HepG2 (cell line): Measurements from ENCODE around the gene TMEM198. TPM values are rescaled to one million over a fixed set of nuclear protein-coding genes. Genes with fewer than 3 reads are reported as not detected.
A peak's percentile ranks its signal among the peaks of the same experiment; 100 is the strongest.

Experiments used
- BCL3 ChIP-seq: sonication (generic); formaldehyde crosslinking; IDR thresholded peaks from 2 replicates; pipeline ENCODE4 v1.5.1; 2020; ENCODE audit warnings: mild to moderate bottlenecking, missing genetic modification reagents, moderate library complexity
- CHD4 ChIP-seq: fragments of 200-600 bp; sonication (generic); IDR thresholded peaks from 2 replicates; pipeline ENCODE4 v1.7.0; 2017; ENCODE audit warnings: mild to moderate bottlenecking, low read length, borderline replicate concordance
- GTF2F1 ChIP-seq: fragments of 150-350 bp; IDR thresholded peaks from 2 replicates; pipeline ENCODE4 v1.6.1; 2014; ENCODE audit warnings: low read length
- GZF1 ChIP-seq: sonication (generic); formaldehyde crosslinking; IDR thresholded peaks from 2 replicates; pipeline ENCODE4 v1.5.1; 2020; ENCODE audit warnings: mild to moderate bottlenecking, missing genetic modification reagents
- MEIS1 ChIP-seq: sonication (generic); formaldehyde crosslinking; IDR thresholded peaks from 2 replicates; pipeline ENCODE4 v1.9.0; 2021; ENCODE audit warnings: mild to moderate bottlenecking, missing genetic modification reagents, moderate library complexity, borderline replicate concordance
- NR1H2 ChIP-seq: sonication (generic); formaldehyde crosslinking; IDR thresholded peaks from 2 replicates; pipeline ENCODE4 v1.8.1; 2022; ENCODE audit warnings: low read depth, missing genetic modification reagents, borderline replicate concordance
- PRDM15 ChIP-seq: sonication (generic); formaldehyde crosslinking; IDR thresholded peaks from 2 replicates; pipeline ENCODE4 v1.4.0; 2020; ENCODE audit warnings: missing genetic modification reagents
- SMAD9 ChIP-seq: sonication (generic); formaldehyde crosslinking; IDR thresholded peaks from 2 replicates; pipeline ENCODE4 v1.5.1; 2020; ENCODE audit warnings: mild to moderate bottlenecking, missing genetic modification reagents
- SNAPC2 ChIP-seq: sonication (generic); formaldehyde crosslinking; IDR thresholded peaks from 2 replicates; pipeline ENCODE4 v1.8.1; 2022; ENCODE audit warnings: mild to moderate bottlenecking, missing genetic modification reagents
- TAF15 ChIP-seq: fragments of 200-400 bp; formaldehyde crosslinking; IDR thresholded peaks from one replicate; pipeline ENCODE4 v1.6.1; 2018; ENCODE audit warnings: mild to moderate bottlenecking, low read depth, low read length; ENCODE audit not compliant: poor library complexity, severe bottlenecking
- U2AF2 ChIP-seq: fragments of 200-400 bp; formaldehyde crosslinking; IDR thresholded peaks from 2 replicates; pipeline ENCODE4 v1.6.1; 2017; ENCODE audit warnings: low read depth, mild to moderate bottlenecking, low read length
- ZBTB38 ChIP-seq: sonication (generic); formaldehyde crosslinking; IDR thresholded peaks from 2 replicates; pipeline ENCODE4 v1.5.1; 2020; ENCODE audit warnings: mild to moderate bottlenecking, missing genetic modification reagents
- ZNF121 ChIP-seq: sonication (generic); formaldehyde crosslinking; IDR thresholded peaks from 2 replicates; pipeline ENCODE4 v1.5.0; 2020; ENCODE audit warnings: mild to moderate bottlenecking, missing genetic modification reagents
- ZNF253 ChIP-seq: sonication (generic); formaldehyde crosslinking; IDR thresholded peaks from 2 replicates; pipeline ENCODE4 v1.8.0; 2022; ENCODE audit warnings: mild to moderate bottlenecking, missing genetic modification reagents, borderline replicate concordance
- ZNF83 ChIP-seq: sonication (generic); formaldehyde crosslinking; IDR thresholded peaks from 2 replicates; pipeline ENCODE4 v1.4.0; 2020; ENCODE audit warnings: missing genetic modification reagents, mild to moderate bottlenecking, borderline replicate concordance
- ZSCAN20 ChIP-seq: sonication (generic); formaldehyde crosslinking; IDR thresholded peaks from 2 replicates; pipeline ENCODE4 v1.4.0; 2020; ENCODE audit warnings: missing genetic modification reagents, mild to moderate bottlenecking, borderline replicate concordance
- polyA plus RNA-seq, 8 experiments: library from polyadenylated mRNA; depleted of rRNA in 3 of 8; stranded (reverse) in 7 of 8; unstranded in 1 of 8; fragments of >200 nt; fragmentation: Illumina TruSeq in 4 of 8; extraction: Trizol in 4 of 8; gene quantifications; 2 replicates each; pipeline versions ENCODE4 v1.2.1 to v1.2.3, GENCODE V29; 2011 to 2016; ENCODE audit warnings: low read depth in 4 of 8, missing spikeins in 1 of 8, mixed read lengths in 1 of 8; ENCODE audit not compliant: insufficient read depth in 1 of 8
- total RNA-seq, 5 experiments: library from RNA; depleted of rRNA; stranded (reverse); fragments of >200 nt; fragmentation: Illumina TruSeq; extraction: Trizol; gene quantifications; 2 replicates each; pipeline ENCODE4 v1.2.3, GENCODE V29; 2016; ENCODE audit warnings: low read depth in 1 of 5
- TF ChIP-seq, protein P1 (sequence below): sonication (generic); formaldehyde crosslinking; IDR thresholded peaks from 2 replicates; pipeline ENCODE4 v1.5.0; 2020; ENCODE audit warnings: mild to moderate bottlenecking, missing genetic modification reagents

Gene TMEM198
- total and polyA plus RNA-seq, 2 of the 13 experiments (the other 11 are each of a cell fraction or from before 2014, with no cell fraction given) = 17.3 to 23.5 TPM

DNA sequence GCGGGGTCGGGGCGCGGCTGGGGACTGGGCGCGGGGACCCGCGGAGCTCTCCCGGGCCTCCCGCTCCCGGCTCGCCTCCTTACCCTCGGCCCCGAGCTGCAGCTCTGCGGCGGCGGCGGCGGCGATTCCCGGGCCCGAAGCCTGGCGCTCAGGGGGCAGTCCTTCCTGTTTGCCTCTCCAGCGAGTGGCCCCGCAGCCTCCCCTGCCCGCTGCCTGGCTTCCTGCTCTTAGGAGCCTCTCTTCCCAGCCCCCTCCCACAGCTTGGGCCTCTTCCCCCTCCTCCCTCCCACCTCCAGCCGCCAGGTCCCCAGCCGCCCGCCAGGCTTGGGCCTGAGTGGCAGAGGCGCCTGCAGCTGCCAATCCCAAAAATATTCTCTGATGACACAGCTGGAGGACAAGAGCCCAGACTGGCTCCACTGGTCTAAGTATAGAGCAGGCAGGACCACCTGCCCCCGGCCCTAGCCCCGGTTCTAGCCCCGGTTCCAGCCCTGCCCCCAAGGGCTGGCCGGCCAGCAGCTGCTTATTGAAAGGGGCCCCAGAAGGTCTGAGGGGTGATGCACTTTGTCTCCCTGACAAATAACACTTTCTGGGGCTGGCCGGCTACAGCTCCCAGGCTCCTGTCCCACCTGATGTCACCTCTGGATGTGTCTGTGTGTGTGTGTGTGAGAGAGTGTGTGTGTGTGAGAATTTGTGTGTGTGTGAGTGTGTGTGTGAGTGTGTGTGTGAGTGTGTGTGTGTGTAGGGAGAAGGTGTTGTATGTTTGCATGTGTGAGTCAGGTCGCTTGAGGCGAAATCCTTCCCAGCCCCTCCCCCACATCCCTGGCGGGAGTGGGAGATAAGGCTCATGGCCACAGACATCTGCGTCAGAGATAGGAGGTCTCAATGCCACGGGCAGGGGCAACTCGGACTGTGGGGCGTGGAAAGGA, 27.7 kb downstream of the TMEM198 start, which contains the start of gene OBSL1 (continued):
- no peak for TF ChIP-seq SNAPC2 (CRISPR knock-in tag)
- TF ChIP-seq SMAD9 = 0 out of 2 replicates have a peak, but pooled peaks have one; percentile 51
- TF ChIP-seq GTF2F1 = no peak; the same call in 1 of the 2 replicates
- TF ChIP-seq GZF1 = peak; percentile 58; the same call in 1 of the 2 replicates
- TF ChIP-seq ZNF121 = 0 out of 2 replicates have a peak, but pooled peaks have one; percentile 22
- TF ChIP-seq MEIS1 (CRISPR knock-in tag) = no peak; the same call in 1 of the 2 replicates
- no peak; the same call in 1 of the 2 replicates for TF ChIP-seq U2AF2
- TF ChIP-seq ZBTB38 (CRISPR knock-in tag) = 0 out of 2 replicates have a peak, but pooled peaks have one; percentile 4
- no peak for TF ChIP-seq PRDM15 (CRISPR knock-in tag)
- no peak for TF ChIP-seq BCL3 (CRISPR knock-in tag)
- TF ChIP-seq ZSCAN20 = no peak
- TF ChIP-seq NR1H2 (CRISPR knock-in tag) = 0 out of 2 replicates have a peak, but pooled peaks have one; percentile 34
- no peak for TF ChIP-seq ZNF83 (CRISPR knock-in tag)
- no peak; the same call in 1 of the 2 replicates for TF ChIP-seq CHD4
- TF ChIP-seq TAF15 = peak; percentile 48
- TF ChIP-seq, protein P1, sequence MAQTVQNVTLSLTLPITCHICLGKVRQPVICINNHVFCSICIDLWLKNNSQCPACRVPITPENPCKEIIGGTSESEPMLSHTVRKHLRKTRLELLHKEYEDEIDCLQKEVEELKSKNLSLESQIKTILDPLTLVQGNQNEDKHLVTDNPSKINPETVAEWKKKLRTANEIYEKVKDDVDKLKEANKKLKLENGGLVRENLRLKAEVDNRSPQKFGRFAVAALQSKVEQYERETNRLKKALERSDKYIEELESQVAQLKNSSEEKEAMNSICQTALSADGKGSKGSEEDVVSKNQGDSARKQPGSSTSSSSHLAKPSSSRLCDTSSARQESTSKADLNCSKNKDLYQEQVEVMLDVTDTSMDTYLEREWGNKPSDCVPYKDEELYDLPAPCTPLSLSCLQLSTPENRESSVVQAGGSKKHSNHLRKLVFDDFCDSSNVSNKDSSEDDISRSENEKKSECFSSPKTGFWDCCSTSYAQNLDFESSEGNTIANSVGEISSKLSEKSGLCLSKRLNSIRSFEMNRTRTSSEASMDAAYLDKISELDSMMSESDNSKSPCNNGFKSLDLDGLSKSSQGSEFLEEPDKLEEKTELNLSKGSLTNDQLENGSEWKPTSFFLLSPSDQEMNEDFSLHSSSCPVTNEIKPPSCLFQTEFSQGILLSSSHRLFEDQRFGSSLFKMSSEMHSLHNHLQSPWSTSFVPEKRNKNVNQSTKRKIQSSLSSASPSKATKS (CRISPR knock-in tag) = no peak
- TF ChIP-seq ZNF253 (CRISPR knock-in tag) = no peak
